Pons (tissue), 1 donor: ENCODE measurements around the gene SUCLG2.
A peak's percentile ranks its signal among the peaks of the same experiment; 100 is the strongest.

Experiments
- DNase-seq: peaks from one replicate; pipeline ENCODE4 v3.0.0-alpha.2; 2016; ENCODE audit warnings: low spot score

The SUCLG2 gene

DNA sequence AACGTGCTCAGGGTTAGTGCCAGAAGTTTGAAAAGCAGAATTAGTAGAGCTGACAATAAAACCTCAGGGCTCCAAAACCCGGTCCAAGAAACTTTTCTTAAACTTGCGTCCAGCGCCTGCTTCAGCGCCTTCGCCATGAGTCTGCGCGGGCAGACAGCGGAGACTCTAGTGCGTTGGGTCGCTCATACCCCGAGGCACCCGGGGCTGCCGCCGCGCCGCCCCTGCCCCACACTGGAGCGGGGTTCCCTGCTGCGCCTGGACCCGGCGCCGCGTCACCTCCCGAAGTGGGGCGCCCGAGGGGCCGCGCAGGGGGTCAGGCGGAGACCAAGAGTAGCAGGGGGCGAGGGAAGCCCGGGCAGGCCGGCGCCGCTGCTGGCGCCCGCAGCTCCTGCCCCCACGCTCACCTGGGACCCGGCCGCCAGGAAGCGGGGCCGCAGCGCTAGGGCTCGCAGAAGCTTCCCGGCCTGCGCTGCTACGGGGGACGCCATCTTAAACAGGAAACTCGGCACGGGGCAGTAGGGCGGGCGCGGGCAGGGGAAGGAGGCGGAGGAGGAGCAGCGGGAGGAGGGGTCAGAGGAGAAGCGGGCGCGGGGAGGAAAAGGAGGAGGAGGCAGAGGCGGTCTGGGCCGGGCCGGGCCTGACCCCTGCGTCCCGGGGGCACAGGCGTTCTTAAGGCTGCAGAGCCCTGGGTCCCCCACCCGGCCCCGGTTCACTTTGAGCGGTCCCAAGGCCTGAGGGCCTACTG is at the start of gene SUCLG2:
SUCLG2 (minus strand) TSS at position 514 of the 745 bp plus-strand sequence; CDS start at position 488, 26 bp downstream.
- DNase-seq, result peak; percentile 66

DNA sequence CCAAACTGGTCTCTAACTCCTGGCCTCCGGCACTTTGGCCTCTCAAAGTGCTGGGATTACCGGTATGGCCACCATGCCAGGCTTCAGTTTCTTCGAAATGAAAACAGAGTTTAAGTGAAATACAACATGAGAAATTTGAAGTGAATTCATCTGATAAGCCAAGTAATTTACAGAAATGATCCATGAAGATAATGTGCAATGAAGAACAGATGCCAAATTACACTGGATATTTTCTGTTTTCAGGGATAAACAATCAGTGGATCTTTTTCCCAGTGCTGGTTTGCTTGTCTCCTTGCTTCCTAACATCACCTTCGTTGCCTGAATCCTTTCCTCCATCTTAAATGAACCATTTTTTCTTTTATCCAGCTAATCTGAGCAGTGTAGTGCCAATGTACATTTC is 46.2 kb upstream of the SUCLG2 start:
- no peak for DNase-seq

- DNase-seq, result no peak
These were observed 45.5 kb upstream of the SUCLG2 start for GRCh38 chr3:67699882-67700281.

DNA sequence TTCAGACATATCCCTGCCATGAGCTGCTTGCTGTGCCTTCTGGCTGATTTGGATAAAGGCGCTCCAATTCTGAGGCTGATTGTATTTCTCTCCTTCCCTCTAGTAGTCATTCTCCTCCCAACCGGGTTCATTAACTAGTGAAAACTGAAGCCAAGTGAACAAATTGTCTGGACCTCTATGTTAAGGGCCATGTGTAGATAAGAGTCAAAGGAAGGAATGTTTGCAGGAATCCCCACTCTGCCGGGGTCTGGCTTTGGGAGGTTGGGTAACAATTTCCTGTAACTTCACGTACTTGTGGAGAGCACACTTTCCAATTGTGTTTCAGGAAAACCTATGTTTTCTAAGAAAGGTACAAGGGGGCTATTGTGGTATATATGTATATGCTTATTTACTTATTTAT is 38.2 kb upstream of the SUCLG2 start:
- no peak for DNase-seq

- no peak for DNase-seq
These were observed 37.5 kb upstream of the SUCLG2 start for GRCh38 chr3:67691926-67692325.

- DNase-seq, result no peak
These were observed 36.8 kb upstream of the SUCLG2 start for GRCh38 chr3:67691207-67691606.

DNA sequence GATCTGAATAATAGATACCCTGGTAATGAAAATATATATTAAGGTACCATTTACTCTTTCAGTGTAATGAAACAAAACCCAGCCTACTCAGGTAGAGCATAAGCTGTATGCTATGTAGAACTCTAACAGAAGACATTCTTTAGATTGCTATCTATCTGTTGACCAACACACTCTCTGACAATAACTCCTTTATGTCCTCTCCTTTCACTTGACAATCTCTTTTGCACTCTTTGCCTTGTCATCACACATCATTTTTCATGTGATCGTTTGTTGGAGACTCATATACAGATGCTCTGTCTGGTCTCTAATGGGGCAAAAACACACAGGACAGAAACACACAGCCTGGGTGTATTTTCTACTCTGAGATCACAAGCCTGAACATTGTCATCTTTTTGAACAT is 35.4 kb upstream of the SUCLG2 start:
- DNase-seq, result no peak

- no peak for DNase-seq
These were observed 33.8 kb upstream of the SUCLG2 start for GRCh38 chr3:67688231-67688630.

DNA sequence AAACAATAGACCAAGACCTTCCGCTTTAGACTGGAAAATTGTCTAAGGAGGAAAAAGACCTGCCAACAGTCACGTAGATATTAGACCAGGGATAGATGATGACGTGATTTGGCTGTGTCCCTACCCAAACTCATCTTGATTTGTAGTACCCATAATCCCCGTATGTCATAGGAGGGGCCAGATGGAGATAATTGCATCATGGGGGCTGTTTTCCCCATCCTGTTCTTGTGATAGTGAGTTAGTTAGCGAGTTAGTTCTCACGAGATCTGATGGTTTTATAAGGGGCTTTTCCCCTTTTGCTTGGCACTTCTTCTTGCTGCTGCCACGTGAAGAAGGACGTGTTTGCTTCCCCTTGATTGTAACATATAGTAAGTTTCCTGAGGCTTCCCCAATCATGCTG is 31.7 kb upstream of the SUCLG2 start:
- no peak for DNase-seq

- peak; percentile 37 for DNase-seq
These were observed 31.1 kb upstream of the SUCLG2 start for GRCh38 chr3:67685499-67685898.

DNA sequence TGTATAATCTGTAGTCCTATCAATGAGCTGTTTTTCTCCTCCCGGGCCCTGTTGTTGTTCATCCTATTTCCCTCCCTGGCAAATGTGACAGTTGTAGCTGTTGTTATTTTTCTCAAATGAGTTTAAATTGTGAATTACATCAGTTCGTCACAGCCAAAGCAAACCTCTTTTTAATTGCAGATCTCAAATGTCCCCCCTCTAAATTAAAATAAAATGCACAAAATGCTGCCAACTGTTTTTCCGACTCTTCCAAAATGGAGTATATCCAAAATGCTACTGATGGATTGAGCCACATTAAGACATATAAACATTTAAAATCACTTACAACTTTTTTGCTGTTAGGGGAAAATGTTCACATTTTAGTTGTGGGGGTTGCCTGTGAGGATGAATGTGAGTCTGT is 29.8 kb upstream of the SUCLG2 start:
- DNase-seq, result no peak

GRCh38 chr3:67683522-67683921 is 29.1 kb upstream of the SUCLG2 start:
- no peak for DNase-seq

DNA sequence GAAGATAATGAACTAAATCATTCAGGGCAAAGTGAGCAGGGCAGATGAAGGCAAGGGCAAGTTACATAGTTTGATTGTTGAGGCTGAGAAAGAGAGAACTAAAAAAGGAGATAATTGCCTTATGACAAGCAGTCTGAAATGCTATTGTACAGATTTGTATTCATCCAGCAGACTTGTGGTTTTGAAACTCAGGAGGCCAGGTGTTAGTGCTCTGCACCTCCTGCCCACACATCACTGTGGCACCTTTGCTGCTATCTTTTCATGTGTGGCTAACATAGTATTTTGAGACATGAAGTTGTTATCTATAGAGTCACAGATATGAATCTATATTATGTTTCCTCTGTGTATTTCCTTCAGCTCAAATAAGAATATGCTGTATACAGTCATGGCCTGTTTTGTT is 24.3 kb upstream of the SUCLG2 start:
- DNase-seq, result no peak

GRCh38 chr3:67674055-67674454 is 19.6 kb upstream of the SUCLG2 start:
- DNase-seq, result no peak

DNA sequence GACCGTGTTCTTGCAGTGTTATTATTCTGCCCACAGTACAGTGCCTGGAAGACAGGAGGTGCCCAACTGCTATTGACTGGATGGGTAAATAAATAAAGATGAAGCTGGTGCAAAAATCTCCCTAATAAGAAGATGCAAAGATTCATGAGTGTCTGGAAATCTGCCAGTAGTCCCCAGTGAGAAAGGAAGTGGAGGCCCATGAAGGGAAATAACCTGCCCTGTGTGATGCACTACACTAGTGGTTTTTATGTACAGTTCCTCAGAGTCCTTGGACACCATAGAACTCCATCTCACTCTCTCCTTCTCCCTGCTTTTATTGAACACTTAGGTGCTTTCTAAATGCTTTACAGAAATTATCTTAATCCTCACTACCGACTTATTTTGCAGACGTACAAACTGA is 8.3 kb upstream of the SUCLG2 start:
- DNase-seq, result no peak

DNA sequence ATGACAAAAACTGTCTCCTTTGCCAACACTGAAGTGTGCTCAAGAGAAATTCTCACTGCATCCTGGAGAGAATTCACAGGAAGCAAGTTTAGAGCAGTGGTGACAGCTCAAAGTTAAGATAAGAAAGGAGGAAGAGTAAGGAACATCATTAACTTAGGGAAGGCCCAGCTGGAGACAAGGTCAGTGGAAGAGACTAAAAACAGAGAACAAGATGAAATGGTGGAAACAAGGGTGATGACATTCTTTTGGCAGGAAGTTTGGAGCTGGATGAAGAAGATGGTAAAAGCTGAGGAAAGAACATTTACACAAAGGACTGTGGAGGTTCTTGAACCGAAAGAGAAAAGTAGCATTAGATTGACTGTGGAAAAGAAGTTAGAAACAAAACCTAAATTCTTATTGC is 6.7 kb upstream of the SUCLG2 start:
- no peak for DNase-seq

DNA sequence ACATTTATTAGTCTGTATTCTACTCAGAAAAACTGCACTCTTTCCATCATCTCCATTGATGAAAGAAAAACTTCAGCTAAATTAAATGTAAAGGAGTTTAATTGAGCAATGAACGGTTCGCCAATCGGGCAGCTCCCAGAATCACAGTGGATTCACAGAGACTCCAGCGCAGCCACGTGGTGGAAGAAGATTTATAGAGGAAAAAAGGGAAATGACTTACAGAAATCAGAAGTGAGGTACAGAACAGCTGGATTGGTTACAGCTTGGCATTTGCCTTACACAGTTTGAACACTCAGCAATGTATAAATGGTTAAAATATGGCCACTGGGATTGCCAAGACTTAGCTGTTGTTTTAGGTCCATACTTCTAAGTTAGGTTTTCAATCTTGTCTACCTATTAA is 2.8 kb upstream of the SUCLG2 start:
- DNase-seq, result no peak

DNA sequence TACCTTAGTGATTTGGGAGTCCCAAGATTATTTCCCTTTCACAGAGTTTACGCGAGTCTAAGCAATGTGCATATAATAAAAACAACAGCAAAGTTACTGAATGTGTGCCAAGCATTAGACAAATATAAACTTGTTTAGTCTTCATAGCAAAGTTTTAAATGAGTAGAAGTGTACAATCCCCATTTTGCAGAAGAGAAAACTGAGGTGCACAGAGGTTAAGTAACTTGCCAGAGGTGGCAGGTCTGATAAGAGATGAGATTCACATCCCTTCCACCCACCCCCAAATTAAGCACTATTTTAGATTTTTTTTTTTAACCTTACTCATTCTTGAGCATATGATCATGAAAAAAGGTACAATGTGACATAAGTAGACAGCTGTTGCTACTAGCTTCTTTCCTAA is 2.2 kb upstream of the SUCLG2 start:
- DNase-seq, result no peak

GRCh38 chr3:67655364-67656121 is 1.1 kb upstream of the SUCLG2 start:
- peak; percentile 15 for DNase-seq

GRCh38 chr3:67654844-67655177 is 399 bp upstream of the SUCLG2 start:
- peak; percentile 27 for DNase-seq

GRCh38 chr3:67653425-67654098 is 850 bp downstream of the SUCLG2 start:
- peak; percentile 5 for DNase-seq

DNA sequence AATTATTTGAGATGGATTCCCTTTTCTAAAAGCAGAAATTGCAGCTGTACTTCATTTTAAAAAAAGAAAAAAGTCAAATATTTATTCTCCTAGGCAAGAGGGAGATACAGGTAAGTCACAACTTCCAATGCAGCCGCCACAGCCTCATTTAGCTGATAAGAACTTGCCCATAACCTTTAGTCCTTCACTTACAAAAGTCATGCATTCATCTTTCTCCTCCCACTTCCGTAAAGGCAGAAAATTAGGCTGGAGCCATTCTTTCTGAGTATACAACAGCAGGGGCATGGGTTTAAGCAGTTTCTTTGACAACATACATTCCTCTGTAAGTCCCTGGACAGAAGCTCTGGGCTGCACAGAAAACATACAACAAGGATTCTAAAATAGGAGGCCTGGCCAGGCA is 4.3 kb downstream of the SUCLG2 start:
- no peak for DNase-seq

- no peak for DNase-seq
These were observed 4.7 kb downstream of the SUCLG2 start for GRCh38 chr3:67649681-67650080.
